Retina (tissue), 1 donor: ENCODE results near the gene MICALL2.
A peak's percentile ranks its signal among the peaks of the same experiment; 100 is the strongest.

Experiments used
- DNase-seq: peaks from one replicate; pipeline ENCODE4 v3.0.0-alpha.2; 2016

MICALL2 gene

GRCh38 chr7:1411414-1411813 is 47.9 kb downstream of the MICALL2 start:
- peak; percentile 7 for DNase-seq

DNA sequence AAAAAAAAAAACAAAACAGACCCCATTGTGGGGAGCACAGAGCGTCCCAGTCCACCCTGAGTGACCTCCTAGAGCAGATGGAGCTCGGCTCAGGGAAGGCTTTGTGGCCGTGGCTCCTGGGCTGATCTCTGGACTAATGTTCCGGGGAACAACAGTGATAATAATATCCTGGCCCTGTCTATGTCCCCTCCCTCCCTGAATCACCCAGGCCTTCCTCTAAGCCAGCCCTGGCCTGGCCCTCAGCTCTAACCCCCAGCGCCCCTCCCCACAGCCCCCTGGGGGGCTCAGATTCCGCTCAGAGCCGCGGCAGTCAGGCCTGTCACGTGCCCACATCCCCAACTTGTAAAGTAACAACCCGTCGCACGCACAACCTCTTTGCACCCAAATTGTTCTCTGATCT is 48.3 kb downstream of the MICALL2 start:
- DNase-seq, result peak; percentile 6

- DNase-seq, result no peak
These were observed 49.7 kb downstream of the MICALL2 start for GRCh38 chr7:1409555-1409954.

DNA sequence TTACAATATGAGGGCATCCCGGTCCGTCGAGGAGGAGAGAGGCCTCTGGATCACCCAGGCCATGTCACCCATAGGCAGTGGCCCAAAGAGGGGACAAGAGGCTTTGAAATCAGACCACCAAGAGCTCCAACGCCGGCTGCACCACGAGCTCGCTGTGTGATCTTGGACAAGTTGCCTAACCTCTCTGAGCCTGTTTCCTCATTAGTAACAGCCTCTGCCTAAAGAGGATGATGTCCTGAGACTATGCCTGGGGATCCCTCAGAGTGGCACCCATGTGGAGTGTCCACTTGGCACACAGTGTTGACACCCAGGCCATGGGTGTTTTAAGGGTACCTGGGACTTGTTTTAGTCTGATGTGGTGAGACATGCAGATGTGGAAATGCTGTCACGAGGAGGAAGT is 50.8 kb downstream of the MICALL2 start:
- no peak for DNase-seq

GRCh38 chr7:1407892-1408291 is 51.4 kb downstream of the MICALL2 start:
- DNase-seq, result no peak

DNA sequence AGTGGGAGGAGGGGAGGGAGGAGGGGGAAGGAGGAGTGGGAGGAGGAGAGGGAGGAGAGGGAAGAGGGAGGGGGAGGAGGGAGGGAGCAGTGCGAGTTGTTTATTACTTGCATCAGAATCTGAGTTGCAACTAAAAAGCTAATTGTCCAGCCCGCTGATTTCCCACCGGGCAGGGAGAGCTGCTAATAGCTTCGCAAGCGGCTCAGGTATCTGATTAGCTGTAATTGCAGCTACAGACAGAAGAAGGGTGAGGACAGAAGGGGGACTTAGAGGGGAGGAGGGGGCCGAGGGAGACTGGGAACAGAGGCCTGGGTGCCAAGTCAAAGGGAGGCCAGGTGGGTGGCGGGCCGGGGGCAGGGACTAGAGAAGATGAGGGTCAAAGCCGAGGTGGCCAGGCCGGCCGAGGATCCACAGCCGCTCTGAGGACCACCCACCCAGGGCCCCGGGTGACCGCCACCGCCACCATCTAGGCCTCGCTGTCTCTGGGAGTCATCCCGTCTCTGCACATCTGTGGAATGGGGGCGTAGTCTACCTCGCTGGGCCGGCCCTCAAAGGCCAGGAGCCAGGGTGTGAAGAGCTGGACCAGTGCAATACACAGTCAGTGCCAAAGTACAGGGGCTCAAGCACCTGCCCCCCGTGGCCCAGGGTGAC is 54.2 kb downstream of the MICALL2 start:
- DNase-seq, result no peak

GRCh38 chr7:1404460-1404809 is 54.8 kb downstream of the MICALL2 start:
- no peak for DNase-seq

DNA sequence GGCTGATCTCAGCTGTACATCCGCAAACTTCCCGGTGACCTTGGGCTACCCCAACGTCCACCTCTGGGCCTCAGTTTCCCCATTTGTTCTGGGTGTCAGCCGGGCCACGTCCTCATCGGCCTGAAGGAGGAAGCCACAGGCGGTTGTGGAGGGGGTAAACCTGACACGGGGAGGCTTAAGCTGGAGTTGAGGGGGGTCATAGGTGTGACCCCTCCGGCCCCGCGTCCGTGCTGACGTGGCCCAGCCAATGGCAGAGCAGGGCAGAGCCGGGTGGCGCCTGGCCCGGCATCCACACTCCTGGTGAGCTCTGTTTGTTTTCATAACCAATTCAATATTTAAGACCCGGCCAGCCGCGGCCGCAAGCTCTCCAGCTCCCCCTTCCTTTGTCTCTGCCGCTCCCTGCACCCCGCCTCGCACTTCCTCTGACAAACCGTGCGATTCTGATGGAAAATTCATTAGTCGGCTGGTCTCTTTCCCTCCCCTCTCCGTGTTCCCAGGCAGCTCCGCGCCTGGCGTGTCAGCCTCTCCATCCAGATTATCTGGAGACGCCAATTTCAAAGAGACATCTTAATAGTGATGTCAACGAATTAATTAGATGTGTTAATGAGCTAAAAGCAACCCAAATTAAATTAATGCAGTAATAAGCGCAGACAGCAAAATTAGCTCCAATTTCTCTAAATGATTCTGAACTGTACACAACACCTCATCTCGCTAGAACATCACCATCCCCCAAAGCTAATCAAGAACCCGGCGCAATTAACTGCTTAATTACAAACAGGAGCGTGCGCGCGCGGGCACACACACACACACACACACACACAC is 55.4 kb downstream of the MICALL2 start:
- DNase-seq, result peak; percentile 75

DNA sequence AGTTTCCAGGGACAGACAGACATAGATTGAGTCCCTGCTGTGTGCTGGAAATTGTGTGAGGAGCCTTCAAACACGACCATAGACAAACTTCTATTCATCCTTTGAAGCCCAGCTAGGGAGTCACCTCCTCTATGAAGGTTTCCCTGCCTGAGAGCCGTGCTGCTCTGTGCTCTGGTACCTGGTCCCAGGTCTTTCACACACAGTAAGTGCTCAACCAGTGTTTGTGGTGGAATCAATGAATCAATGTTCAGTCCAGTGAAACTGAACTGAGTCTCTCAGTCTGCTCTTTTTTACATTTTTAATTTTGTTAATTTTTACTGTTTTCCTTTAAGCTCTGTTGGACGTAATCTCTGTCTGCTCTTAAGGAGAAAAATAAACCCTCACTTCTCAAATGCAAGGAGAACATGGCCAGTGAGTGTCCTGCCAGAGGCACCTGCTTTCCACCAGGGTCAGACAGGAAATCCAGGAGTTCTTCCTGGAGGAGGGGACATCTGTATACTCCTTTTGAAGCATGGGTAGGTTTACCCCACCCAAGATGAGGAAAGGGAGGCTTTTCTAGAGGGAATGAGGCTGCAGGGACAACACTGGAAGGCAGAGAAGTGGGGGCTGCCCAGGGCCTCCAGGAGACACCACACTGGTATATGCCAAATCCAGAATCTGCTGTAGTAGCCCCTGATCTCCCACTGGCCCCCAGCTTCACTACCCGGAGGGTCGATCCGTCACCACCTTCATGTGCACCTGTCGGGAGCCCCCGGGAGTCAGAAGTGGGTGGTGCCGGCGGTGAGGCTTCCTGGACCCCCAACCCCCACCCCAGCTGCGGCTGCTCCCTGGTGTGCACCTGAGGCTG is 56.3 kb downstream of the MICALL2 start:
- DNase-seq, result no peak

- DNase-seq, result no peak
These were observed 57.0 kb downstream of the MICALL2 start for GRCh38 chr7:1402110-1402790.

DNA sequence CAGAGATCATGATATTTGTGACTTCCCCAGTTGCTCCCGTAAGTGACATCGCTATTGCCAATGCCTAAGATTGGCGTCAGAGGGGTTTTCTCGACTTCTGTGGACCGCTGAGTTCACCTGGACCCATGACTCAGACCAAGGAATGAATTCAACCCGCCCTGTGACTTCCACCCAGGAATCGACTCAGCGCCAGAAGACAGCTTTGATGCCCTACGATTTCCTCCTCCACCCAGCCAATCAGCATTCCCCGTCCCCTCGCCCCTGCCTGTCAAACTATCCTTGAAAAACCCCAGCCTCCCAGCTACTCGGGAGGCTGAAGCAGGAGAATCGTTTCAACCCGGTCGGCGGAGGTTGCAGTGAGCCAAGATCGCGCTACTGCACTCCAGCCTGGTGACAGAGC is 58.3 kb downstream of the MICALL2 start:
- DNase-seq, result no peak

DNA sequence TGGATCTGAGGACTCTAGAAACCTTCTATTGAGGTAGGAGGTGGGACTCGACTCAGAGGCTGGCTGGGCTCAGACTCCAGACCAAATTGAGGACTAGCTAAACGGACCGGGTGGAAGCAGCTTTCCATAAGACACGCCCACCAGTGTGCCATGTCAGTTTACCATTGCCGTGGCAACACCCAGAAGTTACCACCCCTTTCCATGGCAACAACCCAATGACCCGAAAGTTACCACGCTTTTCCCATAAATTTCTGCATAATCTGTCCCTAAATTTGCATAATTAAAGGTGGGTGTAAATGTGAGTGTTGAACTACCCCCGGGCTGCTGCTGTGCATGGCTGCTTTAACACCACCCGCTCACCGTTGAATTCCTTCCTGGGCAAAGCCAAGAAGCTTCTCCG is 58.9 kb downstream of the MICALL2 start:
- DNase-seq, result no peak

- DNase-seq, result no peak
These were observed 61.6 kb downstream of the MICALL2 start for GRCh38 chr7:1397491-1398327.

- DNase-seq, result no peak
These were observed 63.1 kb downstream of the MICALL2 start for GRCh38 chr7:1396195-1396594.

DNA sequence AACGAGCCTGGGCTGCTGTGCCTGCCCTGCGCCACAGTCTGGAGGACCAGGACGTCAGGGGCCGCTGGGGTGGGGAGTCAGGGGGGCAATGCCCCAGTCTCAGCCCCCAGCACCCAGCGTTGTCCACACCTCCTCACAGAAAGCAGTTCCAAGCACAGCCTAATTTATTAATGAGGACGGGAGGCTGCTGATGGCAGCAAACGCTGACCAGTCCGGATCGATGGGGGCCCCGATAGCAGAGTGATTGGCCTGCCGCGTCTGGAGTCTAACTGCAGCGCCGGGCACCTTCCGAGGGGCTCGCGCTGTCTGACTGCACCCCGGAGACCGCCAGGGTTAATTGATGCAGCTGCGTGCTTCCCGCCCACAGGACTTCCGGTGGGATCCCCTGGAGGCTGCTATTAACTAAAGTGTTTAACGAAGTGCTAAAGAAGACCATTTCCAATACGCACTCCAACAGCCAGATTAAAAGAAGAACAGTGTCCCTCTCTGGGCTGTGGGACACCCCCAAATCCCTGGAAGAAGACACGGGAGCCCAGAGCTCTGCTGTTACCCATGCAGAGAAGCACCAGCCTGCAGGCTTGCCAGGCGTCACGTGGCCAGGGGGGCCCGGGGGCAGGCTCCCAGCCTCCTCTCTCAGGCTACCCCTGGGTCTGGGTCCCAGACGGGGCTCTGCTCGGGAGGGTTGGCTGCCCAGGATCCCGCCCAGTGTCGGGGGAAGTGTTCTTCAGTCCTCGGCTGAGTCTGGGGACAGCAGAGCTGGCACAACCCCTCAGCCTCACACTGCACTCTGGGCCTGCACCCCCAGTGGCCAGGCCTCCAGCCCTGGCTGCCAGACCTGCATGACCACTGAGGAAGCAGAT is 63.8 kb downstream of the MICALL2 start:
- no peak for DNase-seq

GRCh38 chr7:1394371-1394770 is 64.9 kb downstream of the MICALL2 start:
- DNase-seq, result no peak

GRCh38 chr7:1393421-1393820 is 65.8 kb downstream of the MICALL2 start:
- DNase-seq, result no peak

DNA sequence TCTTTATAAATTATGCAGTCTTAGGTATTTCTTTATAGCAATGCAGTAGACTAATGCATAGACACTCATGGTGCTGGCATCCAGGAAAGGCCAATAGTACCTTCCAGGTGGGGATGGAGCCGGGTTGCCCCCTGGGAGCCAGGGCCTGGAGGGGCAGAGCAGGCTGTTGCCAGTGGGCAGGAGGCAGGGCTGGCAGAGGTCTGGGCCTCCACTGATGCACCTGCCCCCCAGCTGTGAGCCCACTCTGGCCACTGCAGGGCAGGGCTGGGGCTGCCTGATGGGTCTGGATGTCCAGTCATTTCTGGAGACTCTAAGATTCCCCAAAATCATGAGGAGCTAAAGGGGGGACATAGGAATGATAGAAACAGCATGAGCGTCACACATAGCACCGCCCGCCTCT is 66.7 kb downstream of the MICALL2 start:
- no peak for DNase-seq

DNA sequence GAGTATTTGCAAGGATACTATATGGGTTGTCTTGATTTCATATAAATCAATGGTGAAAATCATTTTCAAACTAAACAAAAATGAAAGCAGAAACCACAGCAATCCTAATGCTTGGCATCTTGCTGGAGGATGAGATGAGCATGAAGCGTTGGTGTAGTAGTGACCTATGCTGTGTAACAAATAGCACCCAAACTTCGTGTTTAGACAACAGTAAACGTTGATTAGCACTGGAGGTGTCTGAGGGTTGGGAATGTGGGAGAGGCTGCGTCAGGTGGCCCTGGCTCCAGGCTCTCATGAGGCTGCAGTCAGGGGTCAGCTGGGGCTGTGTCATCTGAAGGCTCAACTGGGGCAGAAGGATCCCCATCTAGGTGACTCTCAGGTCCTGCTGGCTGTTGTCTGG is 67.8 kb downstream of the MICALL2 start:
- DNase-seq, result no peak

DNA sequence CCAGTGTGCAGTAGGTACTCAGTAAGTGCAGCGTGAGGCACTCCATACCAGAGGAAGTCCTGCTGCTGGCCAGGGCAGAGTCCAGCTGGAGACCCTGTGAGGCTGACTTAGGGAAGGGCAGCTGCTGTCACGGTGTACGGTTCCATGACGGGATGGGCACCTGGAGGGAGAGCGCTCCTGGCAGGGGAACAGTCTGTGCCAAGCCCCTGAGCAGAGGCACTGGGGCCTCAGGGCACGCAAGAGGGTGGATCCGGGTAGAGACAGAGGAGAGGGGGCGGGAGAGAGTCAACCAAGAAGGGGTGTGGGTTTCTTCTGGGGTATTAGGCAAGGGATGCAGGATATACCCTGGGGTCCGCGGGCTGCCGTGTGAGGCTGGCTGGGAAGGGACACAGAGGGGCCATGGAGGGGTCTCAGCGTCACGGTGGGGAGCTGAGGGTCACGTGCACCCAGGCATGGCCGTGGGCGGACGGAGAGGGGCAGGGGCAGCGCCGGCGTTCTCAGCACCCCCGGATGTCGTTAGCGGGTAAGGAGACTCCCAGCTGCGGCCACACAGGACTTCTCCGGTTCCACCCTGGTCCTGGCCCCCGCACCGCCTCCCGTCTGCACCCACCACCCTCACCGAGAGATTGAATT is 70.5 kb downstream of the MICALL2 start:
- no peak for DNase-seq
